Measurements from ENCODE around the gene LMOD3.

LMOD3 gene

GRCh38 chr3:69121513-69121912, 882 bp downstream of the LMOD3 start:
- DNase-seq: no peak

GRCh38 chr3:69120879-69121464, 1.4 kb downstream of the LMOD3 start:
- peak; percentile 64 for DNase-seq

GRCh38 chr3:69119681-69120080, 2.7 kb downstream of the LMOD3 start:
- DNase-seq: no peak

- DNase-seq: no peak
Observed at GRCh38 chr3:69119138-69119537, 3.3 kb downstream of the LMOD3 start.

- no peak for DNase-seq
Observed at GRCh38 chr3:69118555-69118954, 3.8 kb downstream of the LMOD3 start.

- no peak for DNase-seq
Observed at GRCh38 chr3:69116897-69117296, 5.5 kb downstream of the LMOD3 start.

GRCh38 chr3:69116162-69116561, 6.2 kb downstream of the LMOD3 start:
- DNase-seq: no peak

GRCh38 chr3:69115731-69116130, 6.7 kb downstream of the LMOD3 start:
- peak; percentile 35 for DNase-seq

GRCh38 chr3:69113536-69113935, 8.9 kb downstream of the LMOD3 start:
- DNase-seq: no peak

GRCh38 chr3:69110941-69111546, 11.4 kb downstream of the LMOD3 start:
- no peak for DNase-seq

- no peak for DNase-seq
Observed at GRCh38 chr3:69108811-69109210, 13.6 kb downstream of the LMOD3 start.

- no peak for DNase-seq
Observed at GRCh38 chr3:69107841-69108240, 14.6 kb downstream of the LMOD3 start.

GRCh38 chr3:69105320-69105719, 17.1 kb downstream of the LMOD3 start:
- no peak for DNase-seq

GRCh38 chr3:69104586-69104985, 17.8 kb downstream of the LMOD3 start:
- DNase-seq: no peak

- no peak for DNase-seq
Observed at GRCh38 chr3:69103123-69103522, 19.3 kb downstream of the LMOD3 start.

- DNase-seq: no peak
Observed at GRCh38 chr3:69102384-69102783, 20.0 kb downstream of the LMOD3 start.

GRCh38 chr3:69099576-69099975, 22.8 kb downstream of the LMOD3 start:
- DNase-seq: no peak

GRCh38 chr3:69097407-69098086, 24.8 kb downstream of the LMOD3 start:
- DNase-seq: no peak

- DNase-seq: no peak
Observed at GRCh38 chr3:69096299-69096698, 26.1 kb downstream of the LMOD3 start.

- no peak for DNase-seq
Observed at GRCh38 chr3:69095636-69096035, 26.8 kb downstream of the LMOD3 start.

- DNase-seq: peak; percentile 62
Observed at GRCh38 chr3:69094467-69095205, 27.8 kb downstream of the LMOD3 start.

- no peak for DNase-seq
Observed at GRCh38 chr3:69092030-69092516, 30.3 kb downstream of the LMOD3 start.

GRCh38 chr3:69091389-69092029, 30.9 kb downstream of the LMOD3 start:
- DNase-seq: no peak

All from fibroblast of skin of right quadriceps (primary cell).